Ureter (tissue), 1 donor: ENCODE results near the gene TCF15. TPM values are rescaled to one million over a fixed set of nuclear protein-coding genes. Genes with fewer than 3 reads are reported as not detected.

Experiments used
- DNase-seq: peaks from one replicate; pipeline ENCODE4 v3.0.0-alpha.2; 2020; ENCODE audit warnings: low spot score
- total RNA-seq: library from RNA; stranded (reverse); gene quantifications from one replicate; pipeline ENCODE4 v1.2.4, GENCODE V29; 2023
- donor health status: DM: yes; HTN: yes; CAD: no.

Gene TCF15
- 0.65 TPM for total RNA-seq

GRCh38 chr20:610130-611046, at the start of gene TCF15:
TCF15 (minus strand) TSS chr20:610309; CDS start chr20:610237, 72 bp downstream.
- DNase-seq: no peak

GRCh38 chr20:658731-659291, 48.7 kb upstream of the TCF15 start:
- no peak for DNase-seq

DNA sequence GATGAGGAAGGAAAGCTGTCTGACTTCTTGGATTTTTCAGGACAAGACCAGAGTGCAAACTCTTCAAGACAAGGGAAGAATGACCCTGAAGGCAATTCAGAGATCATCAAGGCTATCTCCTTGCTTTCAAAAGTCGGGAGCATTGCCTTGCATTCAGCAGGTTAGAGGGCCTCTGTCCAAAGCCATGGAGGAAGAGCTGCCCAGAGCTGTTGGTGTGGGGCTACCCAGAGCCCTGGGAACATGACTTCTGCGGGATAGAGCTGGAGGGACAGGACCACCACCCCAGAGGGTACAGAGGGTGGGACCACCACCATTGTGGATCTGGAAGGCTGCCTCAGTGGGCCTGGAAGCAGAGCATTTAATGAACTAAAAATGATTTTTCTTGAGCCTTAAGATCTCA, 48.1 kb upstream of the TCF15 start:
- DNase-seq: no peak

- DNase-seq: no peak
Observed at GRCh38 chr20:655726-656624, 45.9 kb upstream of the TCF15 start.

GRCh38 chr20:654417-654750, 44.3 kb upstream of the TCF15 start:
- no peak for DNase-seq

DNA sequence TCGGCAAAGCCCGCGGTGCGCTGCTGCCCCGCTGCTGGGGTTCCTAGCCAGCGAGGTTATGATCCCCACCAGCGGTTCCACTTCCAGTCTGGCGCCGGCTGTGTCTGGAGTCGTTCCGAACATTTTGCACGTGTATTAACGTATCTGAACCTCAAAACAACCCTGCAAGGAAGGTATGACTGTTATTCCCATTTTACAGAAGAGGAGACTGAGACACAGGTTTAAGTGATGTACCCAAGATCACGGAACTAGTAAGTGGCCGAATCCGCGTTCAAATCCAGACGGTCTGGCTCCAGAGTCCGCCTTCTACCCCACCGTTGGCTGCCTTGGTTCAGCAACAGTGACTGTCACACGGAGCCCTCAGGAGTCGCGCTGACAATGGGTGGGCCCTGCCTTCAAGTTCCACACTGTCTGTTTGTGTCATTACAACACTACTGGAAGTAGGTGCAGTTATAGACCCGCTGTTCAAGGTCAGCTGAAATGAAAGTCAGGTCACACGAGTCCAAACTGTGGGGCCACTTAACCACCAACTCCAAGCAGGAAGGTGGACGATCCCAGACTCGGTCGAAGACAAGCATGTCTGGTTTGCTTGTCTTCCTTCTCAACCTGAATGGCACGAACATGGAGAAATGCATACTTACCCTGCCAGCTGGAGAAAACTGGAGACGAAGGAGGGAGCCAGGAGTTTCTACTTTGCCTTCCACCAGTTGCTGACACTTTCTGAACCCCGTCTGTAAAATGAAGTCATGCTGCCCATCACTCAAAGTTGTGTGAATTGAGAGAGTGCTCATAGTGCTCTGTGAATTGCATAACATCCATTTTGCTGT, 43.7 kb upstream of the TCF15 start:
- no peak for DNase-seq

- peak; percentile 88 for DNase-seq
Observed at GRCh38 chr20:653110-653589, 43.0 kb upstream of the TCF15 start, which contains the start of gene SRXN1. SRXN1 (minus strand) TSS chr20:653200; CDS start chr20:653185, 15 bp downstream.

GRCh38 chr20:652615-653109, 42.6 kb upstream of the TCF15 start:
- no peak for DNase-seq

GRCh38 chr20:651713-652614, 41.9 kb upstream of the TCF15 start:
- no peak for DNase-seq

DNA sequence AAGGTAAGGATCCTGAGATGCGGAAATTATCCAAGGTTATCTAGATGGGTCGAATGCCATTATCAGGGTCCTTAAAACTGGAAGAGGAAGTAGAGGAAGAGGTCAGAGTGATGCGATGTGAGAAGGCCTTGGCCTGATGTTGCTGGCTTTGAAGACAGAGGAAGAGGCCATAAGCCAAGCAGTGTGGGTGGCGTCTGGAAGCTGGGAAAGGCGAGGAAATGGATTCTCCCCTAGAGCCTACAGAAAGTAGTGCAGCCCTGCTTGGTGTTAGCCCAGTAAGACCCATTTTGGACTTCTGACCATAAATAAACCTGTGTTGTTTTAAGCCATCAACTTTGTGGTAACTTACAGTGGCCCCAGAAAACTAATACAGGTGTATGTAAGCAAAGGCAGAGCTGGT, 40.8 kb upstream of the TCF15 start:
- DNase-seq: no peak

GRCh38 chr20:650281-650680, 40.2 kb upstream of the TCF15 start:
- DNase-seq: no peak

GRCh38 chr20:647479-648019, 37.4 kb upstream of the TCF15 start:
- no peak for DNase-seq

- DNase-seq: no peak
Observed at GRCh38 chr20:646868-647233, 36.7 kb upstream of the TCF15 start.

DNA sequence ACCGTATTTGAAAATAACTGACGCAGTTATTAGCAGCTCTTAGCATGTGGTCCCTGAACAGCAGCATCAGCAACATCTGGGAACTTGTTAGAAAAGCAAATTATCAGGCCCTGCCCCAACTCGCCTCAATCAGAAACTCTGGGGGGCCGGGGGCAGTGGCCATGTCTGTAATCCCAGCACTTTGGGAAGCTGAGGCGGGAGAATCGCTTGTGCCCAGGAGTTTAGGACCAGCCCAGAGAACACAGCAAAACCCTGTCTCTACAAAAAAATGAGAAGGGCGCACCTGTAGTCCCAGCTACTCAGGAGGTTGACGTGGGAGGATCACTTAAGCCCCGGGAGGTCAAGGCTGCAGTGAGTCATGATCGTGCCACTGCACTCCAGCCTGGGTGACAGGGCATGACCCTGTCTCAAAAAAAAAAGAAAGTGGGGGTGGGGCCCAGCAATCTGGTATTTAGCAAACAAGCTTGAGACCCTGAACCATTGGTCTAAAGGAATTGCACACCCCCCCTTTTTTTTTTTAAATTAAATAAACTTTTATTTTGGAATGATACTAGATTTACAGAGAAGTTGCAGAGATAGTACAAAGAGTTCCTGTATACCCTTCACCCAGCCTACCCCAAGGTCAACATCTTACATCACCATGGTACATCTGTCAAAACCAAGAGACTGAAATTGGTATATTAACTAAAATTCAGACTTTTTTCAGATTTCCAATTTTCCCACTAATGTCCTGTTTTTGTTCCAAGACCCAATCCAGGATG, 36.2 kb upstream of the TCF15 start:
- no peak for DNase-seq

DNA sequence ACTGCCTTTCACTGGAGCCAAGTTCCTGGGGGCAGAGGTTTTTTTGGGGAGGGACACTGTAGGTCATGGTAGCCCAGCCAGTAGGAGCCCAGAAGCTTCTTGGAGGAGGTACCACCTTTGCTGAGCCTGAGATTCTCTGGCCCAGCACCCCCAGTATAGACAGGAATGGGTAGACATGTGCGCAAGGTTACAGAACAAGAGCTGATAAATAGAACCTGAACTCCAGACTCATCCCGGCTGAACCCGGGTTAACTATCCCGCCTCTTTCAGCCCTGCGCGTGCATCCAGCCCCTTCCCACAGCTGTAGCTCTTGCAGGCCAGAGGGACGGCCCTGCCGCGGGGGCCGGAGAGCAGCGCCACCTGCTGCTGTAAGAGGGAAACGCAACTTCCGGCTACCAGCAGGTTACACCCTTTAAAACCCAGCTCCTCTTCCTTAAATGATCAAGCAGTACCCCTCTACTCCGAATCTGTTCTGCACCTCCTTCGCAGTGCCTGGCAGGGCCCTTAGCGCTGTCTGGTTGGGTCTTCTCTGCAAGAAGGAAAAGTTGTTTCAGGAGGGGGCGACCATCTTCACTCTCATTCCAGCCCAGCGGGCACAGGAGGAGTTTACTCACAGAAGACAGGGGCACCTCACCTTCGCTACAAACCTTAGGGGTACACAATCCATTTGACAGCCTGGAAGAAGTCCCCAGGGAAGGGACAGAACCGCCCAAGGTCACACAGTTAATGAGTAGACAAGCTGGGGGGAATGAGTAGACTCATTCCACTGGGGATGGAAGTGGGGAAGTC, 35.4 kb upstream of the TCF15 start:
- peak; percentile 70 for DNase-seq

DNA sequence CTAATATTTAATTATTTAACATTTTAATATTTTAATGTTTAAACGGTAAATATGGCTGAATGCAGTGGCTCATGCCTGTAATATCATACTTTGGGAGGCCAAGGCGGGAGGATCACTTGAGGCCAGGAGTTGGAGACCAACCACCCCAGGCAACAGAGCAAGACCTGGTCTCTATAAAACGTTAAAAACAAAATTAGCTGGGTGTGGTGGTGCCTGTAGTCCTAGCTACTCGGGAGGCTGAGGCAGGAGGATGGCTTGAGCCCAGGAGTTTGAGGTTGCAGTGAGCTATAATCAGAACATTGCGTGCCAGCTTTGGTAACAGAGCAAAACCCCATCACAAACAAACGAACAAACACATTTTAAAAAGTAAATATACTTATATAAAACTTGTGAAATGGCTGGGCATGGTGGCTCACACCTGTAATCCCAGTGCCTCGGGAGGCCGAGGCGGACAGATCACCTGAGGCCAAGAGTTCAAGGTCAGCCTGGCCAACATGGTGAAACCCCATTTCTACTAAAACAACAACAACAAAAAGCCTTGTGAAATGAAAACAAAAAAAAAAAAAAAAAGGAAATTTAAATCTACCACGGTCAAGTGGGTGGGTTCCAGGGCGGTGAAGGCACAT, 34.7 kb upstream of the TCF15 start:
- DNase-seq: no peak

DNA sequence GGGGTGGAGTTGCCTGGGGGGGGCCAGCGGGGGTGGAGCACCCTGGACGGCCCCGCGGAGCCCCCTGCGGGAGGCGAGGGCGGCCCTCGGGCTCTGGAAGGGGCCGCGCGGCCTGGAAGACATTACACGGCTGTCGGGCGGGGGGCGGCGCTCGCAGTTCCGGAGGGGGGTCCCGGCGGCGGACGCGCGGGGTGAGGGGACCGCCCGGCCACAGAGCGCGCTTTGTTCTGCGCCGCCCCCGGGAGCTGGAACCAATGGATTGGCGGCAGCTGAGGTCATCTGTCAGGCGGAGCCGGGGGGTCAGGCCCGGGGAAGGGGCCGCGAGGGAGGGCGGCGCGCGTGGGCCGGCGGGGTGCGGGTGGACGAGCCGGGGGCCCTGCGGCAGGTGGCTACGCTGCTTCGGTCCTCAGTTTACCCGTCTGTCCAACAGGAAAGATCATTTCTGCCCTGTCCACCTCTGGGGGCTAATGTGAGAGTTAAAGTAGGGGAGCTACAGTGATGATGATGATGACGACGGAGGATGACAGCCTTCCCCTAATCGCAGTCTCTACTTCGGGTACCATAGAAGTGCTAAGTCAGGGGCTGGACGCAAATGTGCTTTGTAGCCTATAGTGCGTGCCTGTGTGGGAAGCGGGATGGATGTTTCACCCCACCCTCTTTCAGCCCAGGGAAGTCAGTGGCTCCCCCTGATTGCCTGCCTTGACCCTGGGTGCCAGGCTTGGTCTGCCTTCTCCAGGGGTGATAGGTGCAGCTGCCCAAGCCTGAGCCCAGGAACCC, 32.5 kb upstream of the TCF15 start:
- DNase-seq: no peak
